ENCODE measurements around the gene CTTNBP2.

The CTTNBP2 gene

GRCh38 chr7:117780832-117781231 is 92.4 kb downstream of the CTTNBP2 start:
- DNase-seq = no peak

- DNase-seq = no peak
Measured at GRCh38 chr7:117777335-117778142, 95.7 kb downstream of the CTTNBP2 start.

GRCh38 chr7:117776224-117776623 is 97.0 kb downstream of the CTTNBP2 start:
- DNase-seq = no peak

DNA sequence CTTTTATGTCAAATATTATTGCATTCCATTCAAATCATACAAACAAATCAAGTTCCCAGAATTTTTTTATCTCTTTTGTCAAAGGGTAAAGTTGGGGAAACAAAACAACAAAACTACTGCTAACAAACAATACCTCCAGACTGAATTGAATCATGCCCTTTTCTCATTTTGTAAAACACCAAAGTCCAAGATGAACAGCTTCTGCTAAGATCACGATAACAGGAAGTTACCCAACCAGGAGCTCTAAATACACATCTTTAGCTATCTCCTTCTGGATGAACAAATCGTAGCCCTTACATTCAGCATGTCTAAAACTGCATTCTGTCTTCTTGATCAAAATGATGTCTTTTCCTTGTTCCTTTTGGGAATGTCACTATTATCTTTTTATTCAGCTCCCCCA is 97.4 kb downstream of the CTTNBP2 start:
- no peak for DNase-seq

DNA sequence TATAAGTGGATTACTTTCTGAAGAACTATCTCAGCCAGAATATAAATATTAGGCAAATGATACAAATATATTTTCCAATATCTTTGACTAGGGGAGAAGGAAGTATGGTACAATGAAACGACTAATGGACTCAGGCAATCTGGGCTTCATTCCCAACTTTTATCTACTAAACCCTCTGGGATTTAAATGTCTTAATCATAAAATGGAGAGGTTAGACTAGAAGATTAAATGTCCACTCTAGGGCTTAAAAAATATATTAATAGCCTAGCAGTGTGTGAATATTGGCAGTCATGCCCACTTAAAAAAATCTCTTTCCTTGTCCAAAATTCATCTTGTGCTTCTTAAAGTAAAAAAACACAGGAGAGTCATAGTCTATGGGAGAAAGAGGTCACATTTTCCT is 98.3 kb downstream of the CTTNBP2 start:
- DNase-seq = no peak

- DNase-seq = no peak
Measured at GRCh38 chr7:117772421-117772820, 100.8 kb downstream of the CTTNBP2 start.

- DNase-seq = no peak
Measured at GRCh38 chr7:117771756-117772155, 101.5 kb downstream of the CTTNBP2 start.

DNA sequence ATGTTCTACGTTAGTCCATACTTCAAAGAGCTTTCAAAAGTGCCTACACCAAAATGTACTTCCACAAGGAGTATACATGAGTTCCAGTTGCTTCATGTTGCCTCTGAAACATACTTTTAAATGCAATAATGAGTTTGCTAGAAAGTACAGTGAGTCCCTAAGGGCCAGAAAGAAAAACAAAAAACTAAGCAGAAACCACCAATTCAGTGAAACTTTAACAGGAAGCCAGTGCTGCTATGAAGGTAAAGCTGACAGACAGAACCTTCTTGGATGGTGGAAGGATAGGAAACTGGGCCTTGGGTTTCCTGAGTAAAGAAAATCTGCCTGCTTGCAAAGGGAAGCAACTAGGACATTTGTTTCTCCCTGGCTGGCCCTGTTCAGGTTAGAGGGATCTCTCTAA is 104.2 kb downstream of the CTTNBP2 start:
- DNase-seq = no peak

- no peak for DNase-seq
Measured at GRCh38 chr7:117767951-117768350, 105.3 kb downstream of the CTTNBP2 start.

- no peak for DNase-seq
Measured at GRCh38 chr7:117766913-117767312, 106.3 kb downstream of the CTTNBP2 start.

DNA sequence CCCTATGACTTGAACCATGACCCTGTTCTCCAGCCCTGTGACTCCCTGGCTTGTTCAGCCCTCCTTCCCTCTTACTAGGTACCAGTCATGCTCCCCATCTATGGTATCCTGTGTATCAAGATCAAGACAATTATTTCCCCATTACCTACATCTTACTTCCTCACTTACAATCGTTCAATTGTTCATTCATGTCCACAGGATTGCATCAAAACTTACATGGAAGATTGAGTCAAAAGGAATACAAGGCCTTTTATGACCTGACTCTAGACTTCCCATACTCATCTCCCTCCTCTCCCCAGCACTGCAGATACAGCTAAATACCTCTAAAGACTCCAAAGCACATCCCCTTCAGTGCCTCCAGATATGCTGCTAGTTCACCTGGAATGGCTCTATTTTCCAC is 109.2 kb downstream of the CTTNBP2 start:
- DNase-seq = no peak

DNA sequence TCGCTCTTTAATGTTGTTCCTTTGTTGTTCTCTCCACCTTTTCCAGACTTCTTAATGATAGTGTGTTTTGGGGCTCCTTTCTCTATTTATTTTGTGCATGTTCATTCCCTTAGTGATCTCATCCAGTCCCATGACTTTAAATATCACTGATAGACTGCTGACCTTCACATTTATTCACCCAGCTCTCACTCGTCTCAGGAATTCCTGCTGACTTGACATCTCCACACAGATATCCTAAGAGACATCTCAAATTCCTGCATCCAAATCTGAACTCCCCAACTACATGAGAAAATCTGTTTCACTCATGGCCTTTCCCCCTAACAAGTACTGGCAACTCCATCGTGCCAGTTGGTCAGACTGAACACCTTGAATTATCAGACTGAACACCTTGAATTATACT is 111.2 kb downstream of the CTTNBP2 start:
- no peak for DNase-seq

DNA sequence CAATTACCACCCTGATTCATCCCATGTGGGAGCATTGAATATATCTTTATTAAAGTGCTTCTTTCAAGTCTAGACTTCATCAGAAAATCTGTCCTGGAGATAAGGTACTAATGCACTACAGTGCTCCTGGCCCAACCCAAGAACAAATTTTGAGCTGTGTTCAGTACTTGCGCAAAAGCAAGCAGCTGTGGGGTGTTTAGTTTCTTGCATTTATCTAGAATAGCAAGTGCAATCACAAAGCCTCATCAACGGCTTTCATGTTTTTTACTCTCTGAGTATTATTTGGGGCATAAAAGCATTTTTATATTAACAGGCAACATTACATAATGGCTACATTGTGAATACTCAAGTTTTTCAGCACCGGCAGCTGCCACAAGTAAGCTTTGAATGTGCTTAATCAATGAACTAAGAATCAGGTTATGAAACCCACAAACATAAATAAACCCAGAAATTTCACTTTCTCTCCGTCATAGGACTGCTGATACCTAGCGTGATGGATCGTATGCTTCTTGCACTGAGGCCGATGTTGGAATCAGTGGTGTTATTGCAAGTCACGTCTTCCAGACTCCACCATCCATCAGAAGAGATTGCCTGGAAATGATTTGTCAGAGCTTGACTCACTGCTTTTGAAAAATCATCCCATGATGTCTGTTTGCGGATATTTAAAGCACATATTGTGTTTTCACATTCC is 113.1 kb downstream of the CTTNBP2 start:
- DNase-seq = no peak

GRCh38 chr7:117757440-117757839 is 115.8 kb downstream of the CTTNBP2 start:
- DNase-seq = no peak

GRCh38 chr7:117756586-117757085 is 116.6 kb downstream of the CTTNBP2 start:
- no peak for DNase-seq

- DNase-seq = no peak
Measured at GRCh38 chr7:117755136-117755535, 118.1 kb downstream of the CTTNBP2 start.

DNA sequence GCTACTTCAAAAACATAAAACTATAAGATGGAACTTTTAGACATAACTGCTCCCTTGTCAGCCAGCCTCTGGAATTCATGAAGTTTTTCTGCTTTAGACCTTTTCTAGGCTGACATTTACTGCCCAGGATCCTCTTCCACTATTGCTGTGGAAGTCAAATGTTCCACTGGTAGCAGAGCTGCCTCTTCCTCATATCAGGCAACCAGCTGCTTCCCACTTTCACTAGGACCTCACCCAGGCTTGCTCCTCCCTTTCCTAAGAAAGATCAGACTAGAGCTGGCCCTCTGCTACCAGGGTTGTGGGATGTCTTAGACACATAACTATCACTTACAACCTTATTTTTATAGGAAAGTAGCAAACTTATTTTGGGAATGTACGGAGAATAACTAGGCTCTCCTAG is 121.5 kb downstream of the CTTNBP2 start:
- no peak for DNase-seq

DNA sequence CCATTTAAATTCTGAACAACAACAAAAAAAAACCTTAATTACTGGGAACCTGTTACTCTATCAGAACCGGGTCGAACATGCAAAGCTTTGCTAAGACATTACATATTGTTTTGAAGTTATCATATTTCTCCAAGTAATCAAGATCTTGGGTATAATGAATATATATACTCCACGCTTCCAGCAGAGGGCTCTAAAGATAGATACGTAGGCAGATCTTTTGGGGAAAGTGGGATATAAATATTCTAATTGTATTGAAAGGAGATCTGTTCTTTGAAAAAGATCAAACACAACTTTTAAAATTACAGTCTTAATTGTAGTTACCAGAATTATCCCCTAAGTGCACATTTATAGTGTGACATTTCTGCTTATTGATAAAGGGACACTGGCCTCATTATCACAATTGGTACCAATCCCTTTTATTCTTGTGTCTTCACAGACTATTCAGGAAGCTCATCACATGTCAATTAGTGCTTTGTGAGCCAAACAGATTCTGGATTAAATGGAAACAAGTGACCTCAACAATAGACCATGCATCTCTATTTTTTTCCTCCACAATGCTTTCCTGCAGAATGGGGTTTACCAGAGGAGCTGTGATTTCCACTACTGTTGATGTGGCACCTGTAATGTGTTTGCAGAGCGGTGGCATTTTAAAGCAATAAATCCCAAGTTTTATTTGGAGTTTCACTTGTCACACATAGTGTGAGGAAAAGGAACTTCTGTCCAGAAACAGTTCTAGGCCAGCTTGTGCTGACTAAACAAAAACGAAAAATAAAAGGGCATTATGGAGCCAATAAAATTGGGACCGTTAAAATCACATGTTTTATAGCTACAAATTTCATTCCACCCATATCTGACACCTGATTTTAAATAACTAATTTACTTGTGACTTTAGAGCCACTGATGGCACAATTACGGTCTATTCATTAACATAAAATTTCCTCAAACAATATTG is 122.4 kb downstream of the CTTNBP2 start:
- DNase-seq = no peak

GRCh38 chr7:117741962-117742361 is 131.3 kb downstream of the CTTNBP2 start:
- DNase-seq = no peak

GRCh38 chr7:117739085-117739484 is 134.2 kb downstream of the CTTNBP2 start:
- DNase-seq = no peak

DNA sequence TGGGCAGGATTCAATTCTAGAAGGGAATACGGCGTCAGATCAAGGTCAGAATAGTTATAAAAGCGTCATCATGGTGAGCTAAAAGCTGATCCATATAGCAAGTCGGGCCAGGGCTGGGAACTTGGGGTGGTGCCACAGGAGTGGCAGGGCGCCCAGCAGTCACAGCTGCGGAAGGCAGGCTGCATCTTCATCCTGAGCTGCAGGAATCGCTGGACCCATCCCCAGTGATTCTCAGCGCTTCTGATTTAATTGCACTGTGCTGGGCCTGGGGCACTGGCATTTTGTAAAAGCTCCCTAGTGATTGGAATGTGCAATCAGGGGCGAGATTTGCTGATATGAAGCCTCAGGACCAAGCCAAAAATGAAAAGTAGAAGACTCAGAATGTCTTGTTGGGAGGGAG is 135.3 kb downstream of the CTTNBP2 start:
- DNase-seq = no peak

DNA sequence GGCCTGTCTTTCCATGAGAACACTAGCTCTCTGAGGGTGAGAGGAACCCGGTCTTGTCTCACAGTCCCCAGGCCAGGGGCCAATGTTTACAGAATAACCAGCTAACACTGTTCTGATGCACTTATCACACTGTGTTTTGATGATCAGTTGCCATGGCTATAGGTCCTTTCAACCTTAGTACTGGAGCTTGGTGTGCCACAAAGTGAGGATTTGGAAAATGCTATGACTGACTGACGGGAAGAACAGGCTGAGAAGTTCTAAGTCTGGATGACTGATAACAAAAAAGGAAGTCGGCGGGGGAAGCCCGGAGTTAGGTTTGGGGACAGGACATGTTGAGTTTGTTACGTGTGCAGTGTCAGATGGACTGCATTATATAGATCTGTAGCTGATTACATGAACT is 141.8 kb downstream of the CTTNBP2 start:
- no peak for DNase-seq

- no peak for DNase-seq
Measured at GRCh38 chr7:117730390-117730789, 142.9 kb downstream of the CTTNBP2 start.

All from CD4-positive, alpha-beta T cell treated with Interleukin-12 subunit alpha and Interleukin-12 subunit beta, for 1 hour (primary cell).